Right atrium auricular region (tissue), 2 donors: ENCODE data around the gene KAZN. TPM values are rescaled to one million over a fixed set of nuclear protein-coding genes. Genes with fewer than 3 reads are reported as not detected.

Source experiments
- DNase-seq: peaks from one replicate; pipeline ENCODE4 v3.0.0-alpha.2; 2019; ENCODE audit warnings: low spot score
- H3K27ac ChIP-seq, 2 donors: fragments of 200-600 bp; sonication (generic); 1 replicate in 1 of 2; 2 replicates in 1 of 2; pipeline ENCODE4 v1.5.1; 2016 to 2019
- H3K27me3 ChIP-seq, 2 donors: fragments of 200-600 bp; sonication (generic); one replicate each; pipeline versions ENCODE4 v1.5.1 to v1.6.0; 2017 to 2019
- H3K36me3 ChIP-seq: fragments of 200-600 bp; sonication (generic); one replicate; pipeline ENCODE4 v1.5.1; 2016
- H3K4me1 ChIP-seq, 2 donors: fragments of 200-600 bp; sonication (generic); one replicate each; pipeline versions ENCODE4 v1.5.1 to v1.6.0; 2017 to 2019
- H3K4me3 ChIP-seq, 2 donors: fragments of 200-600 bp; sonication (generic); 1 replicate in 1 of 2; 2 replicates in 1 of 2; pipeline ENCODE4 v1.5.1; 2017 to 2019; ENCODE audit warnings: mild to moderate bottlenecking in 1 of 2, moderate library complexity in 1 of 2
- H3K9me3 ChIP-seq, 2 donors: fragments of 200-600 bp; sonication (generic); one replicate each; pipeline ENCODE4 v1.5.1; 2019
- CTCF ChIP-seq, 2 donors: fragments of 200-600 bp; sonication (generic); IDR thresholded peaks; one replicate each; pipeline ENCODE4 v1.5.1; 2019; ENCODE audit warnings: antibody characterized with exemption in 2 of 2
- total RNA-seq, 2 donors: library from RNA; depleted of rRNA; stranded (reverse); fragments of >200 nt; gene quantifications; one replicate each; pipeline ENCODE4 v1.1.0, GENCODE V29; 2016

The KAZN gene
- total RNA-seq, 2 donors from 2014 or later: 3.9 to 6.8 TPM

- no peak for TF ChIP-seq CTCF (IDR thresholded peaks at IDR 0.05)
- no peak for DNase-seq
- no peaks in the 10 kb centered on the region for H3K9me3 ChIP-seq
- H3K4me1 ChIP-seq: no peaks in the 10 kb centered on the region
- no peak overlapping the region for H3K4me3 ChIP-seq
- H3K36me3 ChIP-seq: no peaks in the 10 kb centered on the region
- no peaks in the 10 kb centered on the region for H3K27me3 ChIP-seq
- H3K27ac ChIP-seq: no peak overlapping the region
Measured at GRCh38 chr1:15114884-15115283, 516.4 kb downstream of the KAZN start.

GRCh38 chr1:15115542-15116330, 517.3 kb downstream of the KAZN start:
- Histone ChIP-seq H3K27me3 (no peaks in the 10 kb centered on the region), H3K4me1 (no peaks in the 10 kb centered on the region), H3K9me3 (no peaks in the 10 kb centered on the region), H3K4me3 (no peak overlapping the region), H3K27ac (no peak overlapping the region), H3K36me3 (no peaks in the 10 kb centered on the region)
- DNase-seq: no peak
- no peak for TF ChIP-seq CTCF (IDR thresholded peaks at IDR 0.05)

GRCh38 chr1:15116966-15117365, 518.5 kb downstream of the KAZN start:
- no peak overlapping the region for H3K27ac ChIP-seq
- H3K27me3 ChIP-seq: no peaks in the 10 kb centered on the region
- H3K4me3 ChIP-seq: no peak overlapping the region
- no peaks in the 10 kb centered on the region for H3K4me1 ChIP-seq
- no peak for DNase-seq
- no peak for TF ChIP-seq CTCF (IDR thresholded peaks at IDR 0.05)
- no peaks in the 10 kb centered on the region for H3K36me3 ChIP-seq
- no peaks in the 10 kb centered on the region for H3K9me3 ChIP-seq

GRCh38 chr1:15117671-15118325, 519.3 kb downstream of the KAZN start:
- DNase-seq: no peak
- no peaks in the 10 kb centered on the region for H3K4me1 ChIP-seq
- no peaks in the 10 kb centered on the region for H3K9me3 ChIP-seq
- no peak for TF ChIP-seq CTCF (IDR thresholded peaks at IDR 0.05)
- no peak overlapping the region for H3K27ac ChIP-seq
- no peak overlapping the region for H3K4me3 ChIP-seq
- H3K36me3 ChIP-seq: no peaks in the 10 kb centered on the region
- no peaks in the 10 kb centered on the region for H3K27me3 ChIP-seq

GRCh38 chr1:15118579-15118978, 520.1 kb downstream of the KAZN start:
- H3K27ac ChIP-seq: no peak overlapping the region

More at GRCh38 chr1:15118579-15118978, 520.1 kb downstream of the KAZN start:
- Histone ChIP-seq H3K4me1 (no peaks in the 10 kb centered on the region), H3K27me3 (no peaks in the 10 kb centered on the region), H3K4me3 (no peak overlapping the region), H3K36me3 (no peaks in the 10 kb centered on the region), H3K9me3 (no peaks in the 10 kb centered on the region)
- TF ChIP-seq CTCF (IDR thresholded peaks at IDR 0.05): no peak
- no peak for DNase-seq
